Endothelial cell of hepatic sinusoid (primary cell): ENCODE results near the gene ICE2.
"Not testable (repeated sequence)": the region's sequence is repeated elsewhere in the genome, so short reads cannot be mapped to it uniquely, and the experiment has no call there.

Experiments
- in situ Hi-C: cut with HindIII; loops from 2 replicates; pipeline ENCODE4 v1.10.0; 2017; ENCODE audit warnings: low sequenced_read_pairs

The ICE2 gene

GRCh38 chr15:60448668-60449360 lies 30.1 kb downstream of the ICE2 start:
- in situ Hi-C loops, result no loop called here

- in situ Hi-C loops, result no loop called here
Measured at GRCh38 chr15:60444289-60444912, 34.5 kb downstream of the ICE2 start.

- in situ Hi-C loops, result no loop called here
Measured at GRCh38 chr15:60442763-60443162, 36.2 kb downstream of the ICE2 start.

- in situ Hi-C loops, result no loop called here
Measured at GRCh38 chr15:60442031-60442650, 36.8 kb downstream of the ICE2 start.

- in situ Hi-C loops, result no loop called here
Measured at GRCh38 chr15:60441331-60441730, 37.6 kb downstream of the ICE2 start.

- in situ Hi-C loops, result no loop called here
Measured at GRCh38 chr15:60438646-60439045, 40.3 kb downstream of the ICE2 start.

- in situ Hi-C loops, result loop anchor here (5.0 kb wide), 1 partner anchor 67 kb away; no protein-coding TSS in a partner anchor
Measured at GRCh38 chr15:60428935-60429334, 50.0 kb downstream of the ICE2 start.

- in situ Hi-C loops, result loop anchor here (5.0 kb wide), 1 partner anchor 65 kb away; no protein-coding TSS in a partner anchor
Measured at GRCh38 chr15:60426870-60427508, 52.0 kb downstream of the ICE2 start.

GRCh38 chr15:60425461-60425860 lies 53.5 kb downstream of the ICE2 start:
- in situ Hi-C loops, result loop anchor here (5.0 kb wide), 1 partner anchor 63 kb away; no protein-coding TSS in a partner anchor

- in situ Hi-C loops, result no loop called here
Measured at GRCh38 chr15:60424006-60424405, 54.9 kb downstream of the ICE2 start.

GRCh38 chr15:60423537-60423936 lies 55.4 kb downstream of the ICE2 start:
- in situ Hi-C loops, result no loop called here

GRCh38 chr15:60421544-60421943 lies 57.4 kb downstream of the ICE2 start:
- in situ Hi-C loops, result no loop called here

GRCh38 chr15:60420203-60420716 lies 58.7 kb downstream of the ICE2 start:
- in situ Hi-C loops, result no loop called here

GRCh38 chr15:60419753-60420152 lies 59.2 kb downstream of the ICE2 start:
- in situ Hi-C loops, result no loop called here

GRCh38 chr15:60418096-60418495 lies 60.8 kb downstream of the ICE2 start:
- in situ Hi-C loops, result no loop called here

- in situ Hi-C loops, result no loop called here
Measured at GRCh38 chr15:60417112-60417511, 61.8 kb downstream of the ICE2 start.

GRCh38 chr15:60416484-60416883 lies 62.5 kb downstream of the ICE2 start:
- in situ Hi-C loops, result no loop called here

GRCh38 chr15:60414016-60414682 lies 64.8 kb downstream of the ICE2 start:
- in situ Hi-C loops, result no loop called here

- in situ Hi-C loops, result no loop called here
Measured at GRCh38 chr15:60413231-60413824, 65.6 kb downstream of the ICE2 start.

GRCh38 chr15:60412807-60413206 lies 66.1 kb downstream of the ICE2 start:
- in situ Hi-C loops, result not testable (repeated sequence)
